Stimulated activated CD8-positive, alpha-beta memory T cell treated with anti-CD3 and anti-CD28 coated beads, Interleukin-2, amount 100 ng/mL, for 1 hour (primary cell): ENCODE results near the gene ATP8B4.

Experiments
- DNase-seq, 2 donors: peaks; one replicate each; pipeline ENCODE4 v3.0.0-alpha.2; 2020; ENCODE audit warnings: low read depth in 2 of 2

Gene ATP8B4

GRCh38 chr15:49857496-49858475 is 261.2 kb downstream of the ATP8B4 start:
- no peak for DNase-seq

DNA sequence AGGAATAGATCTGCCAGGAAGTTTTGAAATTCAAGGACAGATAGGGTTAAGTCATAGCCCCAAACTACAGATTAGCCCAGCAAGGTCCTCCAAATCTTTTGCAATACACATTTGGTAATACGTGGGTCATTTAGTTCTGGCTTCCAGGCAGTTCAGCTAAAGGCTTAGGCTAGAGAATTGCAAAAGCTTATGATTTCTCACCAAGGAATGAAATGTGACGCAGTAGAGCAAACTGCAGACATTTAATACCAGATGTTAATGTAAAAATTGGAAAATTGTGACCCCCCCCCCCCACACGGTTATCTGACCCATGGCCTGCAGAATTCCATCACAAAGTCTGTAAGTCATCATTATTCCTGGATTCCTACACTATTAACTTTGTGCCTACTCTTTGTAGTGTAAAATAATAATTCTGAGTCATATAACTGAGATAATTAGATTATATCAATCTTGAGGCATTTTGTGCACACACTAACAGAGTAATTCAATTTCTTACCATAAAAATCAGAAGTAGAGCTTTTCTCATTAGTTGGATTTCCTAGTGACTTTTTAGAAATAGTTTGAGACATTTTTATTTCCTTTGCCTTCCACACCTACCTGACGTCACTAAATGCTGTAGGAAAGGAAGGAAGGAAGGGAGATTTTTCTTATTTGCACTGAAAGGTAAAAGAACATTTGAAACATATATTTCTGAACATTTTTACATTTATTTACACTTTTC is 263.0 kb downstream of the ATP8B4 start:
- no peak for DNase-seq

DNA sequence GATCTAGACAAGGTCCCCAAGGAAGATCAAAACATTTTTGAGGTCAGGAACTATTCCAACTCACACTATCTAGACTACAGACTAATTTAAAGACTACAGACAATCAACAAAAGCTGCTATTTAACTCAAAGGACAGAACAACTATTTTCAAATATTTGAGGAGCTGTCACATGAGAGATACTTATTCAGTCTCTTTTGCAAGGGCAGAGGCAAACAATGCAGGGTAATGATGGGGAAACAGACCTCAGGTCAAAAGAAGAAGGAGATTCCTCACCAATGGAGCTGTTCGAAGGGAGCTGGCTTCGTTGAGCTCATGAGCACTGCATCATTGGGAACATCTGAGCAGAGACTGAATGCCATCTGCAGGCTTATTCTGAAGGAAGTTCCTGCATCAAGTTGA is 266.3 kb downstream of the ATP8B4 start:
- no peak for DNase-seq

DNA sequence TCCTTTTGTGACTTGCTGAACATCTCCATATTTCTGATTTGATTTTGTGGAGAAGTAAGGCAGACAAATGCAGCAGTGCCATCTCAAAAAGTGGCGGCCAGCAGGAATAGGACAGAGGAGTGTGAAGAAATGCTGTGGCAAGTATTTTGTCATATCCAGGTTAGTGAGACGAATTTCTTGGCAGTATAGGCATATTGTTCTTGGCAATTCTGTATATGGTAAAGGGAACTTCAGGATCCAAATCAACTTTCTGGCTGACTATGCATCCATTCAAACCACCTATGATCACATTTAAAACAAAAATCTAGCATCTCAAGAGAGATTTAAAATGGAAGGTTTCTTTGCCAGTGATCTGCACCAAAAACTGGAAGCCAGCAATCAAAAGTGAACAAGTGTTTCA is 270.2 kb downstream of the ATP8B4 start:
- no peak for DNase-seq

- no peak for DNase-seq
Measured at GRCh38 chr15:49848282-49848724, 270.7 kb downstream of the ATP8B4 start.

DNA sequence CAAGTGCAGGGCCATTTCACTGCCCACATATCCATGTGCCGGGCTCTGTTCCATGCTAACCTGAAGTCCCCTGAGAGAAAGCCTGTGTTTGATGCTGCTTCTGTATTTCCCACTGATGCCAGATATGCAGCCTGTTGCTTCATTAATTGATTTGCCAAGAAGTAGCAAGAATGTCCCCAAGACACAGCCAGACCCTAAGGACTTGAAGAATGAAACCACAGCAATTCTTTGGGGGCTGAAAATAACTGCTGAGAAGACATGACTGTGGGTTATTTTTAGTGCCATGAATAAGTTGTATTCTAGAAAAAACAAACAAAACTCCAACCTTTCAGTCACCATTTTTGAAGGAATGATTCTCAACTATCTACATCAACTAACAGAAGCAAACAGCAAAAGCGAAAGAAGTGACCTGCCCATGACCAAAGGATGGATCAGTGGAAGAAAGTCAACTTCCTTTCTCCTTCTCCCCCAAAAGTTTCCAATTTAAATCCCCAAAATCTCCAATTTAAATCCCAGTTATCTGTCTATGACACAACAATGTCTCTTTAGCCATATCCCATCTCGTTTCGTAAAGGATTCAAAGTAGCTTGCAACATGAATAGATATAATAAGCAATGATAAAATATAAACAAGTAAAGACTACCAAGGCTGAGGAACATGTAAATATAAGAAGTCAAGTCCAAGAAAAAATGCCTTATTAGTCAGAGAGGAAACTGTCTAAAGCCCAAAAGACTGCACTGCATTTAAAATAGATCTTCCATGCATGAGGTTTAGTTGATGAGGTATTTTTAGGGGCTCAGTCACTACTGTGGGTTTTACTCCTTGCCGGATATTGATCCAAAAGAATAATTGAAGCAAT is 271.4 kb downstream of the ATP8B4 start:
- DNase-seq: no peak

DNA sequence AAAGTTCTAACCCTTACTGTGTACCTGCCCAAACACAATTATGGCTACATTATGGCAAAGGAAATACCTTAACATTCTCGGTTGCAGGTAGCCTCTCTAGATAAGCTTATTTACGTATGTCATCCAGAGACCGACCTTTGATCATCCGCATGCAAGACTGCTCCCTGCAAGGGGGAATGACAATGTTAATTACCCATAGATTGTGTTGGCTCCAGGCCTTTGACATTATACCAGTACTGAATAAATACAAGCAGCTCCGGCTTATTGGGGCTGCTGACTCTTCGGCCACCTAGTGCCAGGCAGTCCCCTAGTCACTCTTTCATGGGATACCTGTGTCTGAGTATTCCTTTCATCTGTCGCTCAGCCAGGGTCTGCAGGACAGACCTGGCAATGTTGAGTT is 274.6 kb downstream of the ATP8B4 start:
- no peak for DNase-seq

DNA sequence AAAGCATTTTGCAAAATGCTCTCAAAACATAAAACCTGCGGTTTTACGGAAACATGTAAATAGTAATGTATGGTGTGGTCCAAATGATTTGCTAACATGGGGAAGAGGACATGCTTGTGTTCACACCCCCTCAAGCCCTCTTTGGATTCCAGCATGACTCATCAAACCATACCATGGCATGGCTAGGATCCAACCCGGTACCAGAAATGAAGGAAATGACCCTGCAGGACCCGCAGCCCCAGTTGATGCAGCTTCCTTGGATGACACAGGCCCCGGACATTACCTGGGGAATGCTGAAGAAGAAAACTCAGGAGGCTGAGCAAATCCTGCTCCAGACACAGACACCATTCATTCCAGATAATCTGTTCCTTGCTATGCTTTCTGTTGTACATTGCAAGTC is 275.3 kb downstream of the ATP8B4 start:
- DNase-seq: no peak

DNA sequence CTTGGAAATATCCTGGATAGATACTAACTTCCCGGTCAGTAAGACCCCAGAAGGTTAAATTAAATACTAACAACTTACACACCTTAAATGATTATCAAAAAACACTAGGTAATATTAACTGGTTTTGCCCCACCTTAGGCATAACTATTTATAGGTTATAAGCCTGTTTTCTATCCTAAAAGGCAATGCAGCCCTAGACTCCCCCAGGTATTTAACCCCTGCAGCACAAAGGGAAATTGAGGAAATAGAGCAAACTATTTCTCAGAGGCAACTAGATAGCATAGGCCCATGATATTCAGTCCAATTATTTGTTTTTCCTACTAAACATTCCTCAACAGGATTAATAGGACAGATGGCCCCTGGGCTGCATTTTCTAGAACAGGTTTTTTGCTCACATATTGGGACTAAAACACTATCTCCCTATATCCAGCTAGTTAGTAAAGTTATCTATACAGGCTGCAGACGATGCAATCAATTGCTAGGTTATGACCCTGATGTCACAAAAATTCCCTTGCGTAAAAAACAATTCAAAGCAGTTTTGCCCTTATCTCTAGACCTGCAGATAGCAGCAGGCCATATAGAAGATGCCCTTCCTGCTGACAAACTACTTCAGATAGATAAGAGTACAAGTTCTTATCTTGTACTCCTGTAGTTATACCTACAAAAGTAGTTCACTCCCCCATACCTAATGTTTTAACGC is 276.9 kb downstream of the ATP8B4 start:
- DNase-seq: no peak

GRCh38 chr15:49832511-49832910 is 286.5 kb downstream of the ATP8B4 start:
- no peak for DNase-seq

- DNase-seq: no peak
Measured at GRCh38 chr15:49831206-49831965, 287.6 kb downstream of the ATP8B4 start.

DNA sequence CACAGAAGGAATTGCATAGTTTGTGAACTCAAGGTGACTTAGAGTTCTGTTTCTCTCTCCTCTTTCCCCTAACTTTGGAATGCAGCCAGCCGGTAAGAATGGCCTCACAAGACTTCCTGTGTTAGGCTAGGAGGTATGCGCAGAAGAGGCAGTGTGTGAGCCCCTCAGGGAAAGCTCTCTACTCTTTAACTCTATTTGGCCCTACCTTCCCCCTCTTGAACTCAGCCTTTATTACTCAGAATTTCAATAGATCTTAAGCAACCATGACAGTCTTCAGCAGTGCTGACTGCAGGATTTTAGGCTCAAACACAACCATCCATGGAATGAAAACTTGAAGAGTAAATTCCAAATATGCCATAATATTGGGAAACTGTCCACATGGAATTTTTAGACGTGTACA is 288.6 kb downstream of the ATP8B4 start:
- DNase-seq: no peak

GRCh38 chr15:49827311-49827710 is 291.7 kb downstream of the ATP8B4 start:
- no peak for DNase-seq

- no peak for DNase-seq
Measured at GRCh38 chr15:49826640-49827234, 292.3 kb downstream of the ATP8B4 start.

- no peak for DNase-seq
Measured at GRCh38 chr15:49824775-49825099, 294.3 kb downstream of the ATP8B4 start.

DNA sequence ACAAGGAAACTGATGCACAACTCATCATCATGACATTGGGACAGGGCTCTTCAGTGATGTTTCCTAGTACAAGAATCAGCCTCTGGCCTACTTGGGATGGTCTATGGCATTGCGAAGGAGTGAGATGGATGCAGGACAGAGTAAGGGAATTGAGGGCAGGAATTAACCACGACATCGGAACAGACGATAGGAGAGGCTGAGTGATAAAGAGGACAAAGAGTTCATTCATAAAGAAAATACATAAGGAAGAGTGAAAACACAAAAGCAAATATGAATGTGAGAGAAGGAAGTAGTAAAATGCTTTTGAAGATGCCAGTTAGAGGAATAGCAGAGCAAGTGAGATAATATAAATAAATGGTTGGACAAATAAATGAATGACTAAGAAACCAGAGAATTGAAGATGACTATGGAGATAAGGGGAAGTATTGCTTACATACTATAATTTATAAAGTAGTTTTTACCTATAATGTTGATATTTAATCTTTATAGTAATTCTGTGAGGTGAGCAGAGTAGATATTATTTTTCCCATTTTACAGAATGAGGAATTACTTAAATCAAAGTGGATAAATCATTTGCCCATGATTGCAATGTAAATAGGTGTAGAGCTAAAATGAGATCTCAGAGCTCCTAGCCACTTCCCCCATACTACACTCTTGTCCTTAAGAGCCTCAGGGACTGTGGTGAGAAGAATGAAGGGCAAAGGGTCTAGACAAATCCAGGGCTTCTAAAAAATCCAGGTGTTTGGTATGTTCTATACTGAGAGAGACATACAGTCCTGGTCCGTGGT is 294.9 kb downstream of the ATP8B4 start:
- no peak for DNase-seq

DNA sequence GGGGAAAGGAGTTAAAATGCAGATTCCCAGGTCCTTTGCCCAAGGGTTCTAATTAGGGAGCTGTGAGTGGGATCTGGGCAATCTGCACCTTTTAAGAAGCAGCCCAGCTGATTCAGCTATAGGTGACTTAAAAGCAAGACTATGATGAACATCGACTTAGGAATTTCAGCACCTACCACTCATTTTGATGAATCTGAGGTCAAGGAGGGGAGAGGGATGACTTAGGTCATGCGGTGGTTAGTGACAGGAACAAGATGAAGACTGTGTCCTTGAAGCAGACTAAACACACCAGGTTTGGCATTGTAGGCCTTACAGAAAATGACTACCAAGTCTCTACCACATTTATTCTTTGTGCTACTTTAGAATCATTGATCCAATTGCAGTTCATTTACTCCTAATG is 301.9 kb downstream of the ATP8B4 start:
- no peak for DNase-seq

DNA sequence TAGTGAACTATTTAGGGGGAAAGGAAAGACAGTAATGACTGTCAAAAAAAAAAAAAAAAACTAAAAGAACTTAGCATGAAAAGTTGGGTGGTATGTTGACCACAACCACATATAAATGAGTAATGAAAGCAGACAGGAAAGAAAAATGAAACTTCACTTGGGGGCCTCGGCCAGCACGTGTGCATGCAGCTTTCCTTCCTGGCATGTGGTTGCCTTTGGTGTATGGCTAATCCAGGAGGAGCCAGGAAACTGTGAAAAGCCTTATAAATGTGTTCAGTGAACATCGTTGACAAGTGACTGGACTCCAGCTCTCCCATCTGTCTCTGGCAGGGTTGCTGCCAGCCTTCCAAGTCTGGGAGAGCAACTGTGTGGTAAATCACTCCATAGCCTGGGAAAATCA is 303.1 kb downstream of the ATP8B4 start:
- DNase-seq: no peak

DNA sequence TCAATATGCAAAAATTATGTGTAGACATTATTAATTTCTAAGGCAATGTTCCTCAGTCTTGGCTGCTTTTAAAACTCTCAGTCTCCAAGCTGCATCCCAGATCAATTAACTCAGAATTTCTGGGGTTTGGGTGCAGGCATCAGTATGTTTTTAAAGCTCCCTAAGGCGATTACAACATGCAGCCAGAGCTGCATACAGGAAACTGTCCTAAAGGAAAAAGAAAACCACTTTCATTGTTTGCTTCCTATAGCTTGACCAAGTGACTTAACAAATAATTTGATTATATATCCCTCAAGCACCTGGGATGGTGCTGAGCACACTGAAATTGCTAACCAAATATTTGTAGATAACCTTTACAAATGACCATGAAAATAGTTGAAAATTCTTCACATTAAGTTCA is 303.5 kb downstream of the ATP8B4 start:
- no peak for DNase-seq

- DNase-seq: no peak
Measured at GRCh38 chr15:49814709-49815108, 304.3 kb downstream of the ATP8B4 start.
